HepG2 (cell line): ENCODE data around the gene NFAT5. TPM values are rescaled to one million over a fixed set of nuclear protein-coding genes. Genes with fewer than 3 reads are reported as not detected.
A peak's percentile ranks its signal among the peaks of the same experiment; 100 is the strongest.

Experiments
- MEIS2 ChIP-seq: sonication (generic); formaldehyde crosslinking; IDR thresholded peaks from 2 replicates; pipeline ENCODE4 v1.9.0; 2021; ENCODE audit warnings: mild to moderate bottlenecking, missing genetic modification reagents
- ONECUT2 ChIP-seq: sonication (generic); formaldehyde crosslinking; IDR thresholded peaks from 2 replicates; pipeline ENCODE4 v1.4.0; 2020; ENCODE audit warnings: missing genetic modification reagents
- POLR2AphosphoS5 ChIP-seq: IDR thresholded peaks from 2 replicates; pipeline ENCODE4 v1.6.1; 2012; ENCODE audit warnings: low read depth, low read length
- RNF2 ChIP-seq: fragments of 450-650 bp; conservative IDR thresholded peaks from 2 replicates; pipeline ENCODE4 v1.6.1; 2016; ENCODE audit warnings: low read depth
- ZNF17 ChIP-seq: sonication (generic); formaldehyde crosslinking; IDR thresholded peaks from 2 replicates; pipeline ENCODE4 v1.5.0; 2020; ENCODE audit warnings: mild to moderate bottlenecking, missing genetic modification reagents
- ZNF331 ChIP-seq: sonication (generic); formaldehyde crosslinking; IDR thresholded peaks from 2 replicates; pipeline ENCODE4 v1.4.0; 2020; ENCODE audit warnings: missing genetic modification reagents
- ZNF766 ChIP-seq: sonication (generic); formaldehyde crosslinking; IDR thresholded peaks from 2 replicates; pipeline ENCODE4 v1.5.0; 2020; ENCODE audit warnings: missing genetic modification reagents, borderline replicate concordance
- polyA plus RNA-seq, 8 experiments: library from polyadenylated mRNA; depleted of rRNA in 3 of 8; stranded (reverse) in 7 of 8; unstranded in 1 of 8; fragments of >200 nt; fragmentation: Illumina TruSeq in 4 of 8; extraction: Trizol in 4 of 8; gene quantifications; 2 replicates each; pipeline versions ENCODE4 v1.2.1 to v1.2.3, GENCODE V29; 2011 to 2016; ENCODE audit warnings: low read depth in 4 of 8, missing spikeins in 1 of 8, mixed read lengths in 1 of 8; ENCODE audit not compliant: insufficient read depth in 1 of 8
- total RNA-seq, 5 experiments: library from RNA; depleted of rRNA; stranded (reverse); fragments of >200 nt; fragmentation: Illumina TruSeq; extraction: Trizol; gene quantifications; 2 replicates each; pipeline ENCODE4 v1.2.3, GENCODE V29; 2016; ENCODE audit warnings: low read depth in 1 of 5
- TF ChIP-seq, protein P1 (sequence below): sonication (generic); formaldehyde crosslinking; IDR thresholded peaks from 2 replicates; pipeline ENCODE4 v1.4.0; 2020; ENCODE audit warnings: missing genetic modification reagents
- TF ChIP-seq, protein P2 (sequence below): sonication (generic); formaldehyde crosslinking; IDR thresholded peaks from 2 replicates; pipeline ENCODE4 v1.8.0; 2022; ENCODE audit warnings: missing genetic modification reagents, mild to moderate bottlenecking, moderate library complexity, borderline replicate concordance
- TF ChIP-seq, protein P3 (sequence below): sonication (generic); formaldehyde crosslinking; IDR thresholded peaks from 2 replicates; pipeline ENCODE4 v1.4.0; 2020; ENCODE audit warnings: mild to moderate bottlenecking, missing genetic modification reagents

NFAT5 gene
- total and polyA plus RNA-seq, 2 of the 13 experiments (the other 11 are each of a cell fraction or from before 2014, with no cell fraction given), result 20.5 to 54.3 TPM

DNA sequence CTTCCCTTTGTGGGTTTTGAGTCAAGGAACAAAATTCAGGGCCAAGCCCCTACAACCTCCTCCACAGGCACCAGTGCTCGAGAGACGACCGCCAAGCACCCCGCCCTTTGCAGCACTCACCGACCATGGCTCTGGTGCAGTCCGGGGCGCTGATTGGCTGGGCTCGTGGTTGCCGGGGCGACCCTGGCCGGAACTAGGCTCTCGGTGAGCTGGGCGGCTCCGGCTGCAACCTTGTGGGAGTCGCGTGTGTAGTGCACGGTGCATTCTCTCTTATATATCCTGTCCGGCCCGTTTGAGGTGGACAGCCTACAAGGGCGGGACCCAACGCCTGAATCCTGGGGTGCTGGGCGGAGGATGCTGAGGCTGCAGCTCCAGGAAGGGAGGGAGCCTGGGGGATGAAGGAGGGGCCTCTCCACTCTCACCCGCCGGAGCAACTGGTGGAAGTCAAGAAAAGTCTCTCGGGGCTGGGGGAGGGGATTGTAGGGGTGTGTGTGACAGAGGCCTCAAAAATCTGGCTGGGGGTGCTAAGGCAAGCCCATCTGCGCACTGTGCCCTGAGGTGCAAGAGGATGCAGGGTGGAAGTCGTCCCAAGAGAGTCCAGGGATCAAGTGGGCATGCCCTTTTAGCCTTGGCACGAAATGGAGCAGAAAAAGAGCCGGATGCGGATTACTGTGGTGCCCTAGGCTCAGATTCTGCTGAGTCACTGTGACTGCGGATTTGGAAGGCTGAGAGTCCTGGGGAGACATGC, 160.7 kb downstream of the NFAT5 start, which contains the start of gene NQO1 (continued):
- TF ChIP-seq, protein P1, sequence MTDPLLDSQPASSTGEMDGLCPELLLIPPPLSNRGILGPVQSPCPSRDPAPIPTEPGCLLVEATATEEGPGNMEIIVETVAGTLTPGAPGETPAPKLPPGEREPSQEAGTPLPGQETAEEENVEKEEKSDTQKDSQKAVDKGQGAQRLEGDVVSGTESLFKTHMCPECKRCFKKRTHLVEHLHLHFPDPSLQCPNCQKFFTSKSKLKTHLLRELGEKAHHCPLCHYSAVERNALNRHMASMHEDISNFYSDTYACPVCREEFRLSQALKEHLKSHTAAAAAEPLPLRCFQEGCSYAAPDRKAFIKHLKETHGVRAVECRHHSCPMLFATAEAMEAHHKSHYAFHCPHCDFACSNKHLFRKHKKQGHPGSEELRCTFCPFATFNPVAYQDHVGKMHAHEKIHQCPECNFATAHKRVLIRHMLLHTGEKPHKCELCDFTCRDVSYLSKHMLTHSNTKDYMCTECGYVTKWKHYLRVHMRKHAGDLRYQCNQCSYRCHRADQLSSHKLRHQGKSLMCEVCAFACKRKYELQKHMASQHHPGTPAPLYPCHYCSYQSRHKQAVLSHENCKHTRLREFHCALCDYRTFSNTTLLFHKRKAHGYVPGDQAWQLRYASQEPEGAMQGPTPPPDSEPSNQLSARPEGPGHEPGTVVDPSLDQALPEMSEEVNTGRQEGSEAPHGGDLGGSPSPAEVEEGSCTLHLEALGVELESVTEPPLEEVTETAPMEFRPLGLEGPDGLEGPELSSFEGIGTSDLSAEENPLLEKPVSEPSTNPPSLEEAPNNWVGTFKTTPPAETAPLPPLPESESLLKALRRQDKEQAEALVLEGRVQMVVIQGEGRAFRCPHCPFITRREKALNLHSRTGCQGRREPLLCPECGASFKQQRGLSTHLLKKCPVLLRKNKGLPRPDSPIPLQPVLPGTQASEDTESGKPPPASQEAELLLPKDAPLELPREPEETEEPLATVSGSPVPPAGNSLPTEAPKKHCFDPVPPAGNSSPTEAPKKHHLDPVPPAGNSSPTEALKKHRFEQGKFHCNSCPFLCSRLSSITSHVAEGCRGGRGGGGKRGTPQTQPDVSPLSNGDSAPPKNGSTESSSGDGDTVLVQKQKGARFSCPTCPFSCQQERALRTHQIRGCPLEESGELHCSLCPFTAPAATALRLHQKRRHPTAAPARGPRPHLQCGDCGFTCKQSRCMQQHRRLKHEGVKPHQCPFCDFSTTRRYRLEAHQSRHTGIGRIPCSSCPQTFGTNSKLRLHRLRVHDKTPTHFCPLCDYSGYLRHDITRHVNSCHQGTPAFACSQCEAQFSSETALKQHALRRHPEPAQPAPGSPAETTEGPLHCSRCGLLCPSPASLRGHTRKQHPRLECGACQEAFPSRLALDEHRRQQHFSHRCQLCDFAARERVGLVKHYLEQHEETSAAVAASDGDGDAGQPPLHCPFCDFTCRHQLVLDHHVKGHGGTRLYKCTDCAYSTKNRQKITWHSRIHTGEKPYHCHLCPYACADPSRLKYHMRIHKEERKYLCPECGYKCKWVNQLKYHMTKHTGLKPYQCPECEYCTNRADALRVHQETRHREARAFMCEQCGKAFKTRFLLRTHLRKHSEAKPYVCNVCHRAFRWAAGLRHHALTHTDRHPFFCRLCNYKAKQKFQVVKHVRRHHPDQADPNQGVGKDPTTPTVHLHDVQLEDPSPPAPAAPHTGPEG, result no peak
- TF ChIP-seq, protein P2, sequence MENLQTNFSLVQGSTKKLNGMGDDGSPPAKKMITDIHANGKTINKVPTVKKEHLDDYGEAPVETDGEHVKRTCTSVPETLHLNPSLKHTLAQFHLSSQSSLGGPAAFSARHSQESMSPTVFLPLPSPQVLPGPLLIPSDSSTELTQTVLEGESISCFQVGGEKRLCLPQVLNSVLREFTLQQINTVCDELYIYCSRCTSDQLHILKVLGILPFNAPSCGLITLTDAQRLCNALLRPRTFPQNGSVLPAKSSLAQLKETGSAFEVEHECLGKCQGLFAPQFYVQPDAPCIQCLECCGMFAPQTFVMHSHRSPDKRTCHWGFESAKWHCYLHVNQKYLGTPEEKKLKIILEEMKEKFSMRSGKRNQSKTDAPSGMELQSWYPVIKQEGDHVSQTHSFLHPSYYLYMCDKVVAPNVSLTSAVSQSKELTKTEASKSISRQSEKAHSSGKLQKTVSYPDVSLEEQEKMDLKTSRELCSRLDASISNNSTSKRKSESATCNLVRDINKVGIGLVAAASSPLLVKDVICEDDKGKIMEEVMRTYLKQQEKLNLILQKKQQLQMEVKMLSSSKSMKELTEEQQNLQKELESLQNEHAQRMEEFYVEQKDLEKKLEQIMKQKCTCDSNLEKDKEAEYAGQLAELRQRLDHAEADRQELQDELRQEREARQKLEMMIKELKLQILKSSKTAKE (CRISPR knock-in tag), result no peak
- no peak; the same call in 1 of the 2 replicates for TF ChIP-seq ZNF766 (CRISPR knock-in tag)
- peak; percentile 69 for TF ChIP-seq ZNF331 (CRISPR knock-in tag)
- peak; percentile 92; the same call in 1 of the 2 replicates for TF ChIP-seq POLR2AphosphoS5
- TF ChIP-seq ONECUT2 (CRISPR knock-in tag), result no peak
- no peak for TF ChIP-seq ZNF17
- TF ChIP-seq RNF2, result 0 out of 2 replicates have a peak, but pooled peaks have one; percentile 63
- TF ChIP-seq, protein P3, sequence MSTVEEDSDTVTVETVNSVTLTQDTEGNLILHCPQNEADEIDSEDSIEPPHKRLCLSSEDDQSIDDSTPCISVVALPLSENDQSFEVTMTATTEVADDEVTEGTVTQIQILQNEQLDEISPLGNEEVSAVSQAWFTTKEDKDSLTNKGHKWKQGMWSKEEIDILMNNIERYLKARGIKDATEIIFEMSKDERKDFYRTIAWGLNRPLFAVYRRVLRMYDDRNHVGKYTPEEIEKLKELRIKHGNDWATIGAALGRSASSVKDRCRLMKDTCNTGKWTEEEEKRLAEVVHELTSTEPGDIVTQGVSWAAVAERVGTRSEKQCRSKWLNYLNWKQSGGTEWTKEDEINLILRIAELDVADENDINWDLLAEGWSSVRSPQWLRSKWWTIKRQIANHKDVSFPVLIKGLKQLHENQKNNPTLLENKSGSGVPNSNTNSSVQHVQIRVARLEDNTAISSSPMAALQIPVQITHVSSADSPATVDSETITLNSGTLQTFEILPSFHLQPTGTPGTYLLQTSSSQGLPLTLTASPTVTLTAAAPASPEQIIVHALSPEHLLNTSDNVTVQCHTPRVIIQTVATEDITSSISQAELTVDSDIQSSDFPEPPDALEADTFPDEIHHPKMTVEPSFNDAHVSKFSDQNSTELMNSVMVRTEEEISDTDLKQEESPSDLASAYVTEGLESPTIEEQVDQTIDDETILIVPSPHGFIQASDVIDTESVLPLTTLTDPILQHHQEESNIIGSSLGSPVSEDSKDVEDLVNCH (CRISPR knock-in tag), result no peak
- TF ChIP-seq MEIS2, result no peak; the same call in 1 of the 2 replicates
